Fibroblast of pulmonary artery (primary cell): ENCODE measurements around the gene ST3GAL5.
A peak's percentile ranks its signal among the peaks of the same experiment; 100 is the strongest.

Experiments used
- DNase-seq: peaks from one replicate; pipeline ENCODE4 v3.0.0-alpha.2; 2010; ENCODE audit warnings: low read depth
- H3K4me3 ChIP-seq: replicated peaks from 2 replicates; pipeline ENCODE4 v1.5.1; 2011; ENCODE audit warnings: low read depth, mild to moderate bottlenecking, control low read depth, low read length, moderate library complexity
- TF ChIP-seq, protein P1 (sequence below): IDR thresholded peaks from 2 replicates; pipeline ENCODE4 v1.5.1; 2011; ENCODE audit warnings: mild to moderate bottlenecking, control low read depth, low read length, inconsistent platforms; ENCODE audit errors: missing control alignments

ST3GAL5 gene

DNA sequence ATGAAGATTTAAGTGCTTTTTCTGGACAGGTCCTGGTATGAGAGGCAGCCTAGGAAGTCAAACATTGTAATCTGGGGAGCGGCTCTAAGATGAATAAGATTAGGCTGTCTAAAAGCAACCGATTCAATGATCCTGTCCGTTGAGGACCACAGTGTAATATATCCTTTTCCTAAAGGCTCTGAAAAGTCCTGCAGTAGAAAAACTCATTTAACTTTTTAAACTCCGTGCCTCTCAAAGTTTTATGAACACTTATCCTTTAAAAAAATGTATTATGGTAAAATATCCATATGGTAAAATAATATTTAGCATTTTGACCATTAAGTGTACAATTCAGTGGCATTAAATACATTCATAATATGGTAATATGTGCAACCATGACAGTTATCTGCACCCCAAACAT lies 95.2 kb downstream of the ST3GAL5 start:
- H3K4me3 ChIP-seq, result no peak overlapping the region
- no peak for DNase-seq
- TF ChIP-seq, protein P1, sequence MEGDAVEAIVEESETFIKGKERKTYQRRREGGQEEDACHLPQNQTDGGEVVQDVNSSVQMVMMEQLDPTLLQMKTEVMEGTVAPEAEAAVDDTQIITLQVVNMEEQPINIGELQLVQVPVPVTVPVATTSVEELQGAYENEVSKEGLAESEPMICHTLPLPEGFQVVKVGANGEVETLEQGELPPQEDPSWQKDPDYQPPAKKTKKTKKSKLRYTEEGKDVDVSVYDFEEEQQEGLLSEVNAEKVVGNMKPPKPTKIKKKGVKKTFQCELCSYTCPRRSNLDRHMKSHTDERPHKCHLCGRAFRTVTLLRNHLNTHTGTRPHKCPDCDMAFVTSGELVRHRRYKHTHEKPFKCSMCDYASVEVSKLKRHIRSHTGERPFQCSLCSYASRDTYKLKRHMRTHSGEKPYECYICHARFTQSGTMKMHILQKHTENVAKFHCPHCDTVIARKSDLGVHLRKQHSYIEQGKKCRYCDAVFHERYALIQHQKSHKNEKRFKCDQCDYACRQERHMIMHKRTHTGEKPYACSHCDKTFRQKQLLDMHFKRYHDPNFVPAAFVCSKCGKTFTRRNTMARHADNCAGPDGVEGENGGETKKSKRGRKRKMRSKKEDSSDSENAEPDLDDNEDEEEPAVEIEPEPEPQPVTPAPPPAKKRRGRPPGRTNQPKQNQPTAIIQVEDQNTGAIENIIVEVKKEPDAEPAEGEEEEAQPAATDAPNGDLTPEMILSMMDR, result no peak

DNA sequence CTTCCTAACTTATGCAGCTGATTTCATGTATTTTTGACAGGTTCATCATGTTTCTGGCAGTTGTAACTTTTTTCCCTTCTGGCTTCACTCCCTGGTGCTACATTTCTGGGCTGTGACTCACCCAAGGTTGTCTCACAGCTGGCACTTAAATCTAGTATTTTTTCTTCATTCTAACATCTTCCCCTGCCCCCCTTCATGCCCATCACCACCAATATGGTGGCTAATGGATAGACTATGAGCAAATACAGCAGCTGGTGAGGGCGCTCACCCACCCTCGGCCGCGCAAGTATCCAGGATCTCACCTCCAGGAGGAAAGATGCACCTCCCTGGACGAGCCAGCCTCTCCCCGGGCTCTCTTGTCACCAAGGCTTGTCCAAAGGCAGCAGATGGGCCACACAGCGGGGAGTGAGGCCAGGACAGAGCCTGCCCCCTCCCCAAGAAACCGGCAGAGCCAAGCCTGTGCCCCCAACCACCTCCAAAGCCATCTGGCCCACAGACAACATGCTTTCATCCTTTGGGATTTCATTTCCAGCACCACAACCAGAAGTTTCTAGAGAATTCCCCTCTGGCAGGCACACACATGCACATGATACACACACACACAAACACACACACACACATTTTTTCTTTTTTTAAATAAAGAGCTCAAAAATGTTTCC lies 95.9 kb downstream of the ST3GAL5 start:
- H3K4me3 ChIP-seq, result no peak overlapping the region
- TF ChIP-seq, protein P1, result no peak
- DNase-seq, result peak; percentile 91

DNA sequence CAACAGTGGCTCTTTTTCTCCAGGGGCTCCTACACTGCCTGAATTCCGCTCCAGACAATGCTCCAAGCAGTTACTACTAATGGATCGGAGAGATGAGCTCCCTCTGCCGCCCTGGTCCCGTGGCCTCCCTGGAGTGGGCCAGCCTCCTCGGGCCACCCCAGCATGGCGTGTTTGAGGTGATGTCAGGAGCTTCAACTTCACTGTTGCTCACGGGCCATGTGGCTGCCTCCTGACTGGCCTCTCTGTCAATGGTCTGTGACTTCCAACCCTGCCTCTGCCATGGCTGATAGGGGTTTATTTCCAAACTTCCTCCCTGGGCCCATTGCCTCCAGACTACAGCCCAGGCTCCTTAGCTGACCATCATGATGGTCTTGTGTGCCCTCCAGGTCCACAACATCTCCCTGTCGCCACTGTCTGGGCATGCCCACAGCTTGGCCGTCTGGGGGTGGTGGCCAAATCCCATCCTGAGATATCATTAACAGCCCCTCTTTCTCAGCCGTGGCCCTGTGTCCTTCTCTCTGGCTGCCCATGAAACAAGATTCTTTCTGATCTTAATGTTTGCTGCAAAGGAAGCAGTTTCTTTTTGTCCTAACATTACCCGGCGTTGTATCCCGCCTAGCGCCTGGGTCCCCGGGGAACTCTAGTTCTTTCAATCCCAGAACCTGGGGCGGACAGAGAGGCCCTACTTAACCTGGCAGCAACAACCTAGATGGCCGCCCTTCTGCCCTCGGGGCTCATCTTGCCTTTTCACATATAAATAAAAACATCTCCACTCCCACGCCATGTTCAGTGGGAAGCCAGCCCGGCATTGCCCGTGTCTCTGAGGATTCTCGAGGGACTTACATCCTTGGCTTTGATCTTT lies 96.9 kb downstream of the ST3GAL5 start:
- TF ChIP-seq, protein P1, result no peak
- H3K4me3 ChIP-seq, result no peak overlapping the region

DNA sequence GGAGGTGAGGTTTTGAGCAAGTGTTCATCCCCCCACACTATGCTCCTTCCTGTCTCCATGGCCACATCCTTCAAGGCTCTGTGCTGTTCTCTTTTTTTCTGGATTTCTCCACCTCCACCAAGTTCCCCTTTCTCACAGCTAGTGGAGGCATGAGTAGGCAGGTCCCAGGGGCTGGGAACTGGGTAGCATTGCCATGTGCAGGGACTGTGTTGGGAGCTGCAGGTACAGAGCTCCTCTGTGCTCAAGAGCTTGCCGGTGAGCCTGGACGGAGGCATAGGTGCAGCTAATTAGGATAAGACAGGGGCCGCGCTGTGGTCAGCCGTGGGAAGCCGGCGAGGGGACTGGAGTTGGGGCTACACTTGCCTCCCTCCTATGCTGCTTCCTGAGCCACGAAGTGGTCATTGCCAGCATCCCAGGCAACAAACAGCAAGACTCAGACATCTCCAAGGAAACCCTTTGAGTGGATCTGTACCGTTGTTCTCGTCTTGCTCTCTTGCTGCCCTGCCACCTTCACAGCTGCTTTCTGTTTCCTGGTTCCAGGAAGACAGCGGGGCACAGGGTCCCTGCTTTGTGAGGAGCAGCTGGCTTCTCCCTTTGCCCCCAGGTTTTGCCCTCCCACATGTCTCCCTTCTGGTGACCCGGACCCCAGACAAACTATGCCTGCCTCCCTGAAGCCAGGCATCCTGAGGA lies 98.1 kb downstream of the ST3GAL5 start:
- DNase-seq, result no peak
- no peak overlapping the region for H3K4me3 ChIP-seq
- TF ChIP-seq, protein P1, result no peak

More for the DNA sequence above, 96.9 kb downstream of the ST3GAL5 start:
- DNase-seq, result no peak

DNA sequence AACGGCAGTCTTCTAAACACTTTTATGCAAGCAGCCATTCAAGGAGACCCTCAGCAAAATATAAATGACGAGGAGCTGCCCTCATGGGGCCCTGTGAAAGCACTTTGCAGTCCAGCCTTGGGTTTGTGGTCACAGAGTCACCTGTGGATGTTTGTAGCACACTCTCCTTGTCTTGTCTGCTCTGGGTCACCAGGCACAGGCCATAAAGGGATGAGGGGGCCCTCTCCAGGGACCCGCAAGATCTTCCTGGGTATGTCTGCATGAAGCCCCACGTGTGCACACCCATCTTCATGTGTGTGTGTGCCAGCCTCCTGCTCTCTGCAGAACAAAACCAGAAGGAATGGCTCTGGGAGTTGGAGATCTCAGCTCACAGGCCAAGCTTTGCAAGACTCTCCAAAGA lies 98.8 kb downstream of the ST3GAL5 start:
- TF ChIP-seq, protein P1, result no peak
- no peak for DNase-seq
- H3K4me3 ChIP-seq, result no peak overlapping the region

DNA sequence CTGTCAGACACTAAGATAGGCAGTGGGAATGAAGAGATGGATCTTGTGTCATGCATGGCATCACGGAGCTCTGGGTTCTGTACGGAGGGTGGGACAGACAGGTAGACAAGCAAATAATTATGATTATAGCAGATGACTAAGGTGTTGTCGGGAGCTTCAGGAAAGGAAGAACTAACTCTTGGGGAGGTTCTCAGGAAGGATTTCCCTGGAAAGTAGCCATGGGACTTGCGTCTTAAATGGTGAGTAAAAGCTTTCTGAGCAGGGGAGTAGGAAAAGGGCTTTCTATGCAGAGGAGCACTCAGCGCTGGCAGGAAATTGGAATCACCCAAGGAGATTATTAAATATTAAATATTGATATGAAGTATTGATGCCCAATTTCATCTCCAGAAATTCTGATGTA lies 99.5 kb downstream of the ST3GAL5 start:
- DNase-seq, result peak; percentile 56
- TF ChIP-seq, protein P1, result no peak
- no peak overlapping the region for H3K4me3 ChIP-seq
